SK-N-SH treated with all-trans-retinoic acid at 6 μM for 48 hours (cell line): ENCODE data around the gene CCDC88C.

Experiments
- ATAC-seq: fragments of 200-7000 bp; cut with Tn5 transposase; 3 replicates; pipeline ENCODE4 v1.9.1; 2020; ENCODE audit warnings: mild to moderate bottlenecking, moderate library complexity
- ARNTL ChIP-seq: fragments of 450-650 bp; formaldehyde crosslinking; IDR thresholded peaks from 2 replicates; pipeline ENCODE4 v1.5.0; 2020; ENCODE audit warnings: low read depth, mild to moderate bottlenecking, moderate library complexity, borderline replicate concordance
- BACH2 ChIP-seq: fragments of 250-450 bp; sonication (Bioruptor Pico); IDR thresholded peaks from 2 replicates; pipeline ENCODE4 v1.9.0; 2021; ENCODE audit warnings: mild to moderate bottlenecking, borderline replicate concordance
- CREB5 ChIP-seq: fragments of 250-450 bp; sonication (Bioruptor Pico); IDR thresholded peaks from 2 replicates; pipeline ENCODE4 v1.5.1; 2020; ENCODE audit warnings: low read depth, mild to moderate bottlenecking, moderate library complexity
- CSDC2 ChIP-seq: fragments of 250-450 bp; sonication (Bioruptor Pico); IDR thresholded peaks from 2 replicates; pipeline ENCODE4 v1.5.0; 2020; ENCODE audit warnings: mild to moderate bottlenecking, moderate library complexity
- CSRNP3 ChIP-seq: fragments of 250-450 bp; sonication (Bioruptor Pico); IDR thresholded peaks from 2 replicates; pipeline ENCODE4 v1.5.1; 2021; ENCODE audit warnings: mild to moderate bottlenecking, moderate library complexity
- ESRRG ChIP-seq: fragments of 250-450 bp; sonication (Bioruptor Pico); IDR thresholded peaks from 2 replicates; pipeline ENCODE4 v1.6.1; 2021; ENCODE audit warnings: mild to moderate bottlenecking
- GLIS3 ChIP-seq: fragments of 250-450 bp; sonication (Bioruptor Pico); IDR thresholded peaks from 2 replicates; pipeline ENCODE4 v1.5.0; 2020; ENCODE audit warnings: mild to moderate bottlenecking, moderate library complexity
- ISL1 ChIP-seq: fragments of 250-450 bp; sonication (Bioruptor Pico); IDR thresholded peaks from 2 replicates; pipeline ENCODE4 v2.1.2; 2022; ENCODE audit warnings: mild to moderate bottlenecking, moderate library complexity
- OSR1 ChIP-seq: fragments of 250-450 bp; sonication (Bioruptor Pico); IDR thresholded peaks from 2 replicates; pipeline ENCODE4 v1.8.0; 2022; ENCODE audit warnings: moderate library complexity, mild to moderate bottlenecking, inconsistent platforms
- POU6F1 ChIP-seq: fragments of 250-450 bp; sonication (Bioruptor Pico); IDR thresholded peaks from 2 replicates; pipeline ENCODE4 v1.8.0; 2021; ENCODE audit warnings: low read depth, mild to moderate bottlenecking, moderate library complexity, borderline replicate concordance
- RARB ChIP-seq: fragments of 250-450 bp; sonication (Bioruptor Pico); IDR thresholded peaks from 2 replicates; pipeline ENCODE4 v1.8.0; 2021; ENCODE audit warnings: mild to moderate bottlenecking, moderate library complexity
- SNAI2 ChIP-seq: fragments of 250-450 bp; sonication (Bioruptor Pico); IDR thresholded peaks from 2 replicates; pipeline ENCODE4 v1.5.0; 2020; ENCODE audit warnings: mild to moderate bottlenecking, moderate library complexity
- TCF4 ChIP-seq: fragments of 250-450 bp; sonication (Bioruptor Pico); IDR thresholded peaks from 2 replicates; pipeline ENCODE4 v1.8.0; 2021; ENCODE audit warnings: mild to moderate bottlenecking, moderate library complexity, borderline replicate concordance
- TOX ChIP-seq: fragments of 250-450 bp; sonication (Bioruptor Pico); IDR thresholded peaks from 2 replicates; pipeline ENCODE4 v1.8.0; 2021; ENCODE audit warnings: mild to moderate bottlenecking, moderate library complexity, borderline replicate concordance
- TSHZ2 ChIP-seq: fragments of 250-450 bp; sonication (Bioruptor Pico); IDR thresholded peaks from 2 replicates; pipeline ENCODE4 v1.5.0; 2020; ENCODE audit warnings: mild to moderate bottlenecking, moderate library complexity
- ZC3H10 ChIP-seq: fragments of 250-450 bp; sonication (Bioruptor Pico); IDR thresholded peaks from 2 replicates; pipeline ENCODE4 v1.5.1; 2021; ENCODE audit warnings: mild to moderate bottlenecking, moderate library complexity
- ZFP3 ChIP-seq: fragments of 250-450 bp; sonication (Bioruptor Pico); IDR thresholded peaks from 2 replicates; pipeline ENCODE4 v1.5.0; 2020; ENCODE audit warnings: mild to moderate bottlenecking, moderate library complexity
- ZFP30 ChIP-seq: fragments of 450-650 bp; formaldehyde crosslinking; IDR thresholded peaks from 2 replicates; pipeline ENCODE4 v1.5.0; 2022; ENCODE audit warnings: mild to moderate bottlenecking, moderate library complexity
- ZNF565 ChIP-seq: fragments of 450-650 bp; formaldehyde crosslinking; conservative IDR thresholded peaks from 2 replicates; pipeline ENCODE4 v1.5.0; 2020; ENCODE audit warnings: low read depth, mild to moderate bottlenecking, moderate library complexity
- ZNF70 ChIP-seq: fragments of 450-650 bp; formaldehyde crosslinking; IDR thresholded peaks from 2 replicates; pipeline ENCODE4 v1.5.0; 2020; ENCODE audit warnings: mild to moderate bottlenecking, moderate library complexity
- ZNF8 ChIP-seq: fragments of 450-650 bp; formaldehyde crosslinking; IDR thresholded peaks from 2 replicates; pipeline ENCODE4 v1.5.0; 2020; ENCODE audit warnings: mild to moderate bottlenecking, moderate library complexity

The CCDC88C gene

GRCh38 chr14:91303091-91303923, 114.3 kb downstream of the CCDC88C start:
- peak; percentile 78 for ATAC-seq
- TF ChIP-seq CREB5 (no peak), ZC3H10 (CRISPR knock-in tag) (no peak), ZFP30 (CRISPR knock-in tag) (no peak), TOX (CRISPR knock-in tag) (no peak), ZNF8 (no peak), CSDC2 (CRISPR knock-in tag) (no peak)
- TF ChIP-seq, all 23 proteins: peak for 0

- no peak for ATAC-seq
- TF ChIP-seq OSR1 (CRISPR knock-in tag) (no peak), GLIS3 (no peak), TCF4 (no peak), ESRRG (CRISPR knock-in tag) (no peak), ZNF8 (no peak), ZFP3 (no peak), ZFP30 (CRISPR knock-in tag) (no peak), SNAI2 (no peak)
- TF ChIP-seq, all 23 proteins: peak for 0
Observed at GRCh38 chr14:91302391-91302790, 115.2 kb downstream of the CCDC88C start.

GRCh38 chr14:91300957-91301356, 116.7 kb downstream of the CCDC88C start:
- TF ChIP-seq GLIS3 (no peak), CSDC2 (CRISPR knock-in tag) (no peak), ZNF8 (no peak), ARNTL (CRISPR knock-in tag) (no peak), ZNF565 (CRISPR knock-in tag) (no peak), TOX (CRISPR knock-in tag) (no peak), ZFP30 (CRISPR knock-in tag) (no peak), SNAI2 (no peak), ISL1 (no peak), BACH2 (CRISPR knock-in tag) (no peak), OSR1 (CRISPR knock-in tag) (no peak), ESRRG (CRISPR knock-in tag) (no peak), CREB5 (no peak), ZNF70 (no peak), RARB (CRISPR knock-in tag) (no peak), CSRNP3 (no peak), ZFP3 (no peak), POU6F1 (CRISPR knock-in tag) (no peak), TSHZ2 (CRISPR knock-in tag) (no peak)
- ATAC-seq = no peak
